NCI-H2107 (cell line): ENCODE data around the gene GRK2.
A peak's percentile ranks its signal among the peaks of the same experiment; 100 is the strongest.
"Not testable (repeated sequence)": the region's sequence is repeated elsewhere in the genome, so short reads cannot be mapped to it uniquely, and the experiment has no call there.

Experiments
- DNase-seq: peaks from one replicate; lab custom pipeline; 2025; lab: John Stamatoyannopoulos, UW

The GRK2 gene

DNA sequence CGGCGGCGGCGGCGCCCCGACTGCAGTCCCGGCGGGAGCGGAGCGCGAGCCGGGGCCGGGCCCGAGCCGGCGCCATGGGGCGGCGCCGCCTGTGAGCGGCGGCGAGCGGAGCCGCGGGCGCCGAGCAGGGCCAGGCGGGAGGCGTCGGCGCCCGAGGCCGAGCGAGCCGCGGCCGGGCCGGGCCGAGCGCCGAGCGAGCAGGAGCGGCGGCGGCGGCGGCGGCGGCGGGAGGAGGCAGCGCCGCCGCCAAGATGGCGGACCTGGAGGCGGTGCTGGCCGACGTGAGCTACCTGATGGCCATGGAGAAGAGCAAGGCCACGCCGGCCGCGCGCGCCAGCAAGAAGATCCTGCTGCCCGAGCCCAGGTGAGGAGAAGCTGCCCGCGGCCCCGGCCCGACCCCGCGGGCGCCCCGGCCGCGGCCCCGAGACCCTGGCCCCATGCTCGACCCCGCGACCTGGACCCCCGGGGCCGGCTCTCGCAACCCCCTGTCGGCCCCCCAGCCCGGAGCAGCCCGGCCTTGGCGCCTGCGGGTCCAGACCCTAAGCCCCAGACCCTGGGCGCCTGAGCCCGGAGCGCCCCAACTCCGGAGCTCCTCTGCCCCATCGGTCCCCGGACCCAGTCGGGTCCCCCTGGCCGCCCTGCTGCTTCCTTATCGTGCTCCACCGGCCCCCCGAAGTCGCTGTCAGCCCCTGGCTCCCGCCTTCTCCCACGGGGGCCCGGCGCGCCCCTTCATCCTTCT, at the start of gene GRK2:
TSS of gene GRK2 (plus strand) at position 25 of the 739 bp plus-strand sequence. CDS start at position 252, 227 bp downstream.
- no peak for DNase-seq

DNA sequence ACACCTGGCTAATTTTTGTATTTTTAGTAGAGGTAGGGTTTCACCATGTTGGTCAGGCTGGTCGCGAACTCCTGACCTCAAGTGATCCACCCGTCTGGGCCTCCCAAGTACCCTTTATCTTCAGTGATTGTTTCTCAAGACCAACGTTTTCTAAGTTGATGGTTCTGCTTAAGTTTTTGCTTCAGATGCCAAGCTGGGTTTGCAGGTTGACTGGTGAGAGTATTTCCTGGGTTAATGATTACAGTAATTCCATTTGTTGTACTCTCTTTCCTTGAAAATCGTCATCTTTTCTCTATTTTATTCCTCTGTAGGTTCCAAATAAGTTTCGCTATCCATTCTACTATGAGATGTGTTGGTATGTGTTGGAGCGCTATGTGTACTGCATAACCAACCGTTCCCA, 38.5 kb upstream of the GRK2 start:
- DNase-seq = no peak

DNA sequence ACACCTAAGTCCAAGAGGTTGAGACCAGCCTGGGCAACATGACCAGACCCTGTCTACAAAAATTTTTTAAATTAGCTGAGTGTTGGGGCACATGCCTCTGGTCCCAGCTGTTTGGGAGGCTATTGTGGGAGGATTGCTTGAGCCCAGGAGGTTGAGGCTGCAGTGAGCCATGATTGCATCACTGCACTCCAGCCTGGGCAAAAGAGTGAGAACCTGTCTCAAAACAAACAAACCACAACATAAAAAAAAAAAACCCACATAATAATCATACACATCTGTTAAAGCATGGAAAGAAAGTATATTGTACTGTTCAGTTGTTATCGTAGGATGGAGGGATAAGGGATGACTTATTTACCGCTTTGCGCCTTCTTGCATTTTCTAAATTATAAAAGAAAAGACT, 35.9 kb upstream of the GRK2 start:
- no peak for DNase-seq

- no peak for DNase-seq
Observed at GRCh38 chr11:67230886-67231285, 35.4 kb upstream of the GRK2 start.

DNA sequence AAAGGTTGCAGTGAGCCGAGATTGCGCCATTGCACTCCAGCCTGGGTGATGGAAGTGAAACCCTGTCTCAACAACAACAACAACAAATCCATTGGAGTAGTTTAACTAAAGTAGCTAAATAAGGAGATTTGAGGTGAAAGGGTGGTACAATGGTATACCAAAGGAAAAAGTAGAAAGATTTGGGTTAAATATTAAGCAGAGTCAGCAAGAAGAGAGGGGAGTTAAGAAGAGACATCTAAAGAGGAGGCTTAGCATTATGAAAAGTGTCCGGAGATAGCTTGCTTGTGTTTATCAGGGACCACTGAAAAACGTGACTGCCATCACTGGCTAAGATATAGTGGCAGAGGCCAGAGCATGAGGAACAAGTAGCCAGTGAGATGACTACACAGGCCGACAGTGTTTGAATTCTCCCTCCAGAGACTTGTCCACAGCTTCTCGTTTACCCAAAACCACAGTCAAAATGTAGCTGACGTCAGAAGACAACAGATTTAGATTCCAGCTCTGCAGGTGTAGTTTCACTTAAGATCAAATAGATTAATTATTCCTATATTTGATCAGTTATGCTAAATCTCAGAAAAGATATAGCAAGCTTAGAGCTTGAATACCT, 32.6 kb upstream of the GRK2 start:
- DNase-seq = no peak

DNA sequence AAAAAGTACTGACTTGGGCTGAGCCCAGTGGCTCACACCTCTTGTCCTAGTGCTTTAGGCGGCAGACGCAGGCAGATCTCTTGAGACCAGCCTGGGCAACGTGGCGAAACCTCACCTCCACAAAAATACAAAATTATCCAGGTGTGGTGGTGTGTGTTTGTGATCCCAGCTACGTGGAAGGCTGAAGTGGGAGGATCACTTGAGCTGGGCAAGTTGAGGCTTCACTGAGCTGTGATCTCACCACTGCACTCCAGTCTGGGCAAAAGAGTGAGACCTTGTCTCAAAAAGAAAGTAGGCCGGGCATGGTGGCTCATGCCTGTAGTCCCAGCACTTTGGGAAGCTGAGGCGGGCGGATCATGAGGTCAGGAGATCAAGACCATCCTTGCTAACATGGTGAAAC, 31.7 kb upstream of the GRK2 start:
- not testable (repeated sequence) for DNase-seq

GRCh38 chr11:67237574-67237973, 28.7 kb upstream of the GRK2 start:
- no peak for DNase-seq

DNA sequence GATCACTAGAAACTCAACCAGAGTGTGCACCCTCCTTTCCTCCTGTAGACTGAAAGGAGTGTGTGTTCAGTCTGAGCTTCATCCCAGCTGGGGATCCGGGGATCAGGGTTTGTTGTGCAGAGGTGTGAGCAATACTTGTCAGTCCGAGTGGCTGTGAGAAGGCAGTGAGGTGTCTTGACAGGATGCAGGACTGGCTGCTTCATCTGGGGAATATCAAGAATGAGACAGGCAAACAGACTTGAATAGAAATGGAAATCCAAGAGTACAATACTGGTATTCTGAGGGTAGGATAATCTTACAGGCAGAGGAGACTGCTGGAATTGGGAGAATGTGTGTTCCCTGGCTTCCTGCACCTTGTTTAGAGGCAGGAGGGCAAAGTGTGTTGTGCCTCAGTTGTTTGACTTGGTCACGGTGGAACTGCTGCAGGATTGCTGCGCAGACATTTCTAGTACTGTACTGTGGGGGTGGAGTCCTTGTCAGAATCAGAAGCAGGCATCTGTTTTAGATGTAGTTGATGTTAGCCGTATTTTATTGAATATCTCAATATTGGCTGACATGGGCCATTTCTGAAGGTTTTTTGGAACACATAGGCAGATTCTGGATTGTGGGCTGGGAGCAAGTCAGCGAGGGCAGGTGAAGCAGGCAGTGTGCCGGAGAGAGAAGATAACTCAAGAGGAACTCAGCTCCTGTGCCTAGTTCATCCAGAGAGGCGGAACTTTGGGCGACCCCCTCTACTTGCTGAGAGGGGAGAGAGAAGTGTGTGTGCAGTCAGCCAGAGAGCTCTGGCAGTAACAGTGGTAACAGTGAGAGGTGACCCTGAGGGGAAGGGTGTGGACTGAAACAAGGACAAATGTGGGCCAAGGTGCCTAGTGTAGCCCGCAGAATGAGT, 27.1 kb upstream of the GRK2 start:
- no peak for DNase-seq

- DNase-seq = peak; percentile 95
Observed at GRCh38 chr11:67239783-67240575, 26.3 kb upstream of the GRK2 start.

DNA sequence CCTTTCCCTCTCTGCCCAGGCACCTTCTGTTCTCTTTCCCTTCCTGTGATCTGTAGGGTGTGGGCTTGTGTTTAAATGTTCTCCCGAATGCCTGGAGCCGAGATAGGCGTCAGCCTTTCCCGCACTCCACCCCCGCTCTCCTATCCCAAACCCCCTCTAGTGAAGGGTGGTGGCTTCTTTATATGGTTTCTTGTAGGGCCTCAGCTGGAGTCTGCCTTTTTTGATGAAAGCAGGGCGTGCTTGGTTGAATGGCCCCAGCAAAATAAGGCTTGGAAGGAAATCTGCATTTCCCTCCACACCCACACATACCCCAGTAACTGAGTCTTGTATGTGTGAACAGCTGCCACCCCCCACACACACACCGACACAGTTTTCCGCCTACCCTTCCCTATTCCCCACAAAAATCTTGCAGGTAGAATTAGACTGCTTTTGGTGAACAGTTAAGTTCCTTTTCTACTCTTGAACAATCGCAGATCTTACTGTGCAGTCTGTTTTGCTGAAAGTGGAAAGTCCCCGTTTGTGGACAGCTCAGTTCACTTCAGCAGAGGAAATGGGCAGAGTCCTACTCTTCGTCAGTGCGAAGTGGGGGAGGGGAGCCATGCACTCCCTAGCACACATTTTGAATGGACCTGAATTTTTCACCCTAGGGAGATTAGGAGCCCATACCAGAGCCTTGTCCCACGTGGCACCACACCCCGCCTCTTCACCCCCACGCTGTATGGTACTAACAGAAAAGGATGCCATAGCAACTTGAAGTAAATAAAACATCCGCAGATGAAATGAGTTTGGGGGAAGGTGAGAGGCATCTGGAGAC, 25.5 kb upstream of the GRK2 start:
- no peak for DNase-seq

DNA sequence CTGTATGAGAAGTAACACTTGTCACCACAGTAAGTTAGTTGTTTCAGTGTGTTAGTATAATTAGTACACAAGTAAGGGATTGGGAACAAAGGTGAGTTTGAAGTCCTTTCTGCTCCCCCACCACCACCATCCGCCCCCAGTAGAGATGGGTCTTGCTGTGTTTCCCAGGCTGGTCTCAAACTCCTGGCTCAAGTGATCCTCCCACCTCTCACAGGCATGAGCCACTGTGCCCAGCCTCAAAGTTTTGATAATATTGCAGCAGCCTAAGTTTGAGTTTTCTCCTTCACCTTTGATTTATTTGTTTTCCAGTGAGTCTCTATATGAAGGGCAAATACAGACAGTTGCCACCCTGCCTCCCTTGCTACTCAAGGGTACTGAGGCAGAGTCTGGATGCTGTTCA, 23.7 kb upstream of the GRK2 start:
- DNase-seq = no peak

DNA sequence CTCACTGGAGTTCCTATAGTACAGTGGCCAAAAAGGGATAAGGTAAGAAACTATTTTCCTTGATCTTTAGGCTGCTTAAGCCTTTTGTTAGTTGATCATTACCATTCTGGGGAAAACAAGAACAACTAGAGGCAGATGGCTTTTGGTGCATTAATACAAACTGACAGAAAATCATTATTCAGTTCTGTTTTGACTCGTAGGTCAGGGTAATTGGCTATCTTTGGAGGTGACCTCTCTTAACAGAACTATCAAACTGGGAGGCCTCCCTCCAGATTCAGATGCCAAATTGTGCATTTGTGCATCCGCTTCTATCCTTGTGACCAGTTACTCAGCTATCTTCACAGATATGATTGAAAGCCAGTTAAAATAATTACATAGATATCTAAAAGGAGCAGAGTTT, 23.2 kb upstream of the GRK2 start:
- DNase-seq = no peak

- no peak for DNase-seq
Observed at GRCh38 chr11:67245046-67245445, 21.2 kb upstream of the GRK2 start.

GRCh38 chr11:67247946-67248550, 18.2 kb upstream of the GRK2 start:
- DNase-seq = no peak

- DNase-seq = no peak
Observed at GRCh38 chr11:67248653-67249052, 17.6 kb upstream of the GRK2 start.

DNA sequence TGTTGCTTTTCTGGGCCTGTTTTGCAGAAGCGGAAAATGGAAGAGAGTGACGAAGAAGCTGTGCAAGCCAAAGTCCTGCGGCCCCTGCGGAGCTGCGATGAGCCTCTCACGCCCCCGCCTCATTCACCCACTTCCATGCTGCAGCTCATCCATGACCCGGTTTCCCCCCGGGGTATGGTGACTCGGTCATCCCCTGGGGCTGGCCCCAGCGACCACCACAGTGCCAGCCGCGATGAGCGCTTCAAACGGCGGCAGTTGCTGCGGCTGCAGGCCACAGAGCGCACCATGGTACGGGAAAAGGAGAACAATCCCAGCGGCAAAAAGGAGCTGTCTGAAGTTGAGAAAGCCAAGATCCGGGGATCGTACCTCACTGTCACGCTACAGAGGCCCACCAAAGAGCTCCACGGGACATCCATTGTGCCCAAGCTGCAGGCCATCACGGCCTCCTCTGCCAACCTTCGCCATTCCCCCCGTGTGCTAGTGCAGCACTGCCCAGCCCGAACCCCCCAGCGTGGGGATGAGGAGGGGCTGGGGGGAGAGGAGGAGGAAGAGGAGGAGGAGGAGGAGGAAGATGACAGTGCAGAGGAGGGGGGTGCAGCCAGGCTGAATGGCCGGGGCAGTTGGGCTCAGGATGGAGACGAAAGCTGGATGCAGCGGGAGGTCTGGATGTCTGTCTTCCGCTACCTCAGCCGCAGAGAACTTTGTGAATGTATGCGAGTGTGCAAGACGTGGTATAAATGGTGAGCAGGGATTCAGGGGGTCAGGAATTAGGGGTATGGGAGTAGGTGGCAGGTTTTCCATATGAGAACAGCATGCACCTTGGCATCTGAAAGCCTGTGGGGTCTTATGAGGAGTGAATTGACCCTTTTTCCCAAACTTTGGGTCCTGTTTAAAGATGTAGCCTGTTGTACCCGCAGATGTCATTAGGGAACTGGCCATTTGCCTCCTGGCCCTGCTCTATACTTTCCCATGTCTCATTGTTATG, 15.9 kb upstream of the GRK2 start:
- no peak for DNase-seq

- no peak for DNase-seq
Observed at GRCh38 chr11:67251841-67252240, 14.4 kb upstream of the GRK2 start.

- DNase-seq = no peak
Observed at GRCh38 chr11:67252831-67253239, 13.4 kb upstream of the GRK2 start.

GRCh38 chr11:67253872-67254624, 12.2 kb upstream of the GRK2 start:
- no peak for DNase-seq
